GM23338 (cell line): Measurements from ENCODE around the gene BTK. TPM values are rescaled to one million over a fixed set of nuclear protein-coding genes. Genes with fewer than 3 reads are reported as not detected.

ENCODE experiments used
- ATAC-seq: fragments of 200-7000 bp; cut with Tn5 transposase; 3 replicates; pipeline ENCODE4 v1.9.1; 2020
- DNase-seq: peaks from one replicate; pipeline ENCODE4 v3.0.0-alpha.2; 2015; ENCODE audit warnings: low spot score
- H2AFZ ChIP-seq: fragments of 200-600 bp; sonication (generic); 2 replicates; pipeline ENCODE4 v1.8.0; 2016; ENCODE audit warnings: antibody characterized with exemption, mild to moderate bottlenecking, moderate library complexity
- H3F3A ChIP-seq: fragments of 200-600 bp; sonication (generic); replicated peaks from 2 replicates; pipeline ENCODE4 v1.8.0; 2017; ENCODE audit warnings: antibody characterized with exemption, mixed run types, low read depth
- H3K27ac ChIP-seq: fragments of 200-600 bp; sonication (generic); 2 replicates; pipeline ENCODE4 v1.6.1; 2016; ENCODE audit warnings: low read depth
- H3K27me3 ChIP-seq: fragments of 200-600 bp; sonication (generic); 2 replicates; pipeline ENCODE4 v1.8.0; 2016; ENCODE audit warnings: mild to moderate bottlenecking, mixed run types, moderate library complexity; ENCODE audit not compliant: insufficient read depth
- H3K36me3 ChIP-seq: fragments of 200-600 bp; sonication (generic); 2 replicates; pipeline ENCODE4 v1.8.0; 2016; ENCODE audit warnings: mild to moderate bottlenecking; ENCODE audit not compliant: insufficient read depth
- H3K4me1 ChIP-seq: fragments of 200-600 bp; sonication (generic); 2 replicates; pipeline ENCODE4 v1.8.0; 2016; ENCODE audit warnings: mild to moderate bottlenecking, moderate library complexity; ENCODE audit not compliant: insufficient read depth
- H3K4me2 ChIP-seq: fragments of 200-600 bp; sonication (generic); 2 replicates; pipeline ENCODE4 v1.7.1; 2017; ENCODE audit warnings: mixed run types
- H3K4me3 ChIP-seq: fragments of 200-600 bp; sonication (generic); 2 replicates; pipeline ENCODE4 v1.6.1; 2016; ENCODE audit warnings: mixed run types
- H3K79me2 ChIP-seq: fragments of 200-600 bp; sonication (generic); replicated peaks from 2 replicates; pipeline ENCODE4 v1.8.0; 2017; ENCODE audit warnings: mild to moderate bottlenecking; ENCODE audit not compliant: insufficient read depth
- H3K9me2 ChIP-seq: fragments of 200-600 bp; sonication (generic); 2 replicates; pipeline ENCODE4 v1.8.0; 2017; ENCODE audit not compliant: insufficient read depth
- H4K20me1 ChIP-seq: fragments of 200-600 bp; sonication (generic); replicated peaks from 2 replicates; pipeline ENCODE4 v1.8.0; 2017; ENCODE audit warnings: mild to moderate bottlenecking; ENCODE audit not compliant: insufficient read depth
- H3K27ac Mint-ChIP-seq: 2 replicates; pipeline ENCODE4 v1.8.0; 2020; ENCODE audit warnings: inconsistent platforms, mild to moderate bottlenecking, moderate library complexity, mixed read lengths
- H3K27me3 Mint-ChIP-seq: 3 replicates; pipeline ENCODE4 v1.8.0; 2022; ENCODE audit warnings: low read depth, mild to moderate bottlenecking, moderate library complexity, mixed read lengths, inconsistent platforms; ENCODE audit not compliant: insufficient read depth, poor library complexity
- H3K36me3 Mint-ChIP-seq: 3 replicates; pipeline ENCODE4 v1.8.0; 2021; ENCODE audit warnings: low read depth, mild to moderate bottlenecking, inconsistent platforms, moderate library complexity, mixed read lengths
- H3K4me1 Mint-ChIP-seq: 3 replicates; pipeline ENCODE4 v1.8.0; 2020; ENCODE audit warnings: mild to moderate bottlenecking, inconsistent platforms, mixed read lengths
- H3K4me3 Mint-ChIP-seq: 3 replicates; pipeline ENCODE4 v1.8.0; 2021; ENCODE audit warnings: moderate library complexity, mild to moderate bottlenecking, inconsistent platforms, mixed read lengths
- H3K9me3 Mint-ChIP-seq: 3 replicates; pipeline ENCODE4 v1.8.0; 2020; ENCODE audit warnings: moderate library complexity, mild to moderate bottlenecking, inconsistent platforms, mixed read lengths
- CREB1 ChIP-seq: fragments of 250-450 bp; sonication (Bioruptor Pico); IDR thresholded peaks from 2 replicates; pipeline ENCODE4 v1.5.0; 2020; ENCODE audit warnings: low read depth, mild to moderate bottlenecking, moderate library complexity
- EZH2 ChIP-seq: fragments of 200-600 bp; sonication (generic); IDR thresholded peaks from one replicate; pipeline ENCODE4 v1.8.0; 2017; ENCODE audit warnings: antibody characterized with exemption, mild to moderate bottlenecking, low read depth; ENCODE audit not compliant: unreplicated experiment
- NANOG ChIP-seq: IDR thresholded peaks from 2 replicates; pipeline ENCODE4 v1.6.1; 2016; ENCODE audit warnings: antibody characterized with exemption, borderline replicate concordance
- REST ChIP-seq: IDR thresholded peaks from one replicate; pipeline ENCODE4 v1.6.1; 2018; ENCODE audit warnings: antibody characterized with exemption; ENCODE audit not compliant: unreplicated experiment
- ZNF331 ChIP-seq: fragments of 250-450 bp; sonication (Bioruptor Pico); IDR thresholded peaks from 2 replicates; pipeline ENCODE4 v1.5.0; 2020; ENCODE audit warnings: low read depth, mild to moderate bottlenecking, moderate library complexity
- ZNF462 ChIP-seq: fragments of 250-450 bp; sonication (Bioruptor Pico); IDR thresholded peaks from 2 replicates; pipeline ENCODE4 v1.5.0; 2020; ENCODE audit warnings: mild to moderate bottlenecking, moderate library complexity
- polyA plus RNA-seq: library from polyadenylated mRNA; unstranded; fragments of >200 nt; fragmentation: Nextera tagmentation; extraction: Ambion mirVana; gene quantifications from 2 replicates; pipeline ENCODE4 v1.2.1, GENCODE V29; 2016
- total RNA-seq: library from RNA; depleted of rRNA; stranded (reverse); fragments of >200 nt; shearing (Covaris generic); gene quantifications from 2 replicates; pipeline ENCODE4 v1.2.3, GENCODE V29; 2014

BTK gene
- total and polyA plus RNA-seq, 2 experiments from 2014 or later, result 0.19 to 0.31 TPM

- TF ChIP-seq ZNF462, result no peak
- no peak for TF ChIP-seq EZH2
- no peak for TF ChIP-seq NANOG
- TF ChIP-seq CREB1 (CRISPR knock-in tag), result no peak
- TF ChIP-seq ZNF331, result no peak
Observed at GRCh38 chrX:101362116-101362515, 23.9 kb downstream of the BTK start (continued).

GRCh38 chrX:101360390-101360789 is 25.6 kb downstream of the BTK start:
- Mint-ChIP-seq H3K4me3 (no peak overlapping the region), H3K27me3 (no peaks in the 10 kb centered on the region), H3K36me3 (no peaks in the 10 kb centered on the region), H3K27ac (no peak overlapping the region), H3K9me3 (no peaks in the 10 kb centered on the region), H3K4me1 (peaks cover 2% of the 10 kb centered on the region; the same call in 1 of the 3 replicates)
- H3K9me2 ChIP-seq, result no peaks in the 10 kb centered on the region
- H2AFZ ChIP-seq, result no peak overlapping the region
- no peaks in the 10 kb centered on the region for H3K27me3 ChIP-seq
- H3F3A ChIP-seq, result no peaks in the 10 kb centered on the region
- no peak for TF ChIP-seq CREB1 (CRISPR knock-in tag)
- TF ChIP-seq ZNF331, result no peak
- TF ChIP-seq REST, result no peak
- H3K79me2 ChIP-seq, result no peaks in the 10 kb centered on the region
- H4K20me1 ChIP-seq, result no peaks in the 10 kb centered on the region
- H3K4me2 ChIP-seq, result no peak overlapping the region
- H3K36me3 ChIP-seq, result no peaks in the 10 kb centered on the region
- DNase-seq, result no peak
- no peak overlapping the region for H3K27ac ChIP-seq
- no peak overlapping the region for H3K4me3 ChIP-seq
- H3K4me1 ChIP-seq, result no peaks in the 10 kb centered on the region
- ATAC-seq, result no peak
